Measurements from ENCODE around the gene ANAPC2. TPM values are rescaled to one million over a fixed set of nuclear protein-coding genes. Genes with fewer than 3 reads are reported as not detected.

Gene ANAPC2
- total RNA-seq, 1 experiment from 2014 or later, result 95.4 TPM

- Histone ChIP-seq H3K27ac (peak within 1 kb of the TSS; percentile 38), H3K9me3 (ENCODE audit: insufficient read depth, low read depth) (no peaks in the 10 kb centered on the region), H3K79me2 (ENCODE audit: low read depth) (peaks cover 7% of the 10 kb centered on the region; the same call in 1 of the 2 replicates), H3K4me2 (peak within 1 kb of the TSS; percentile 99), H4K20me1 (ENCODE audit: insufficient read depth) (no peaks in the 10 kb centered on the region; the same call in 1 of the 2 replicates), H2AFZ (peak within 1 kb of the TSS; percentile 75), H3K9me2 (ENCODE audit: insufficient read depth) (no peaks in the 10 kb centered on the region), H3K4me3 (peak within 1 kb of the TSS; percentile 90), H3K36me3 (ENCODE audit: low read depth) (no peaks in the 10 kb centered on the region), H3K4me1 (replicated peaks; ENCODE audit: insufficient read depth) (peaks cover 54% of the 10 kb centered on the region), H3F3A (ENCODE audit: insufficient read depth, low read depth) (peaks cover 66% of the 10 kb centered on the region), H3K27me3 (ENCODE audit: insufficient read depth, low read depth) (no peaks in the 10 kb centered on the region)
- TF ChIP-seq EZH2 (IDR thresholded peaks at IDR 0.05; ENCODE audit: low read depth) (no peak), CTCF (conservative IDR thresholded peaks at IDR 0.05) (no peak)
- no TSS peak for BruUV-seq (replicated peaks)
- DNase-seq, result no peak
- intact Hi-C loops (cut with micrococcal nuclease; ENCODE audit: unreplicated experiment), result loop anchor here (1.0 kb wide), 2 partner anchors 21 to 24 kb away; no protein-coding TSS in a partner anchor
- CTCF ChIA-PET, result interaction anchor here (0.6 kb wide), 1 partner anchor 27 kb away, joined by 3 read pairs; no protein-coding TSS in a partner anchor
- POLR2A ChIA-PET (ENCODE audit: unreplicated experiment), result interaction anchor here (0.6 to 1.8 kb wide), 8 partner anchors 18 to 93 kb away, joined by 3 to 18 read pairs (median 8); partner anchors contain the start of genes ANAPC2, SSNA1 and TUBB4B
Measured at GRCh38 chr9:137222190-137223077, 34.1 kb upstream of the ANAPC2 start, which contains the start of gene RNF208. TSS of gene RNF208 (minus strand) at chr9:137222240. CDS start at chr9:137221212, 1,028 bp downstream.

- peak overlapping the region; percentile 75 for H3K4me2 ChIP-seq
- no peak overlapping the region for H2AFZ ChIP-seq
- H3K4me1 ChIP-seq (replicated peaks; ENCODE audit: insufficient read depth), result peaks cover 54% of the 10 kb centered on the region
- no peaks in the 10 kb centered on the region for H3K9me3 ChIP-seq (ENCODE audit: insufficient read depth, low read depth)
- intact Hi-C loops (cut with micrococcal nuclease; ENCODE audit: unreplicated experiment), result loop anchor here (1.0 kb wide), 1 partner anchor 22 kb away; no protein-coding TSS in a partner anchor
- no peak for DNase-seq
- H3K27ac ChIP-seq, result no peak overlapping the region
- CTCF ChIA-PET, result interaction anchor here (0.6 kb wide), 1 partner anchor 553 kb away, joined by 3 read pairs; no protein-coding TSS in a partner anchor
- TF ChIP-seq EZH2 (IDR thresholded peaks at IDR 0.05; ENCODE audit: low read depth), result no peak
- no peak for TF ChIP-seq CTCF (conservative IDR thresholded peaks at IDR 0.05)
- H3K9me2 ChIP-seq (ENCODE audit: insufficient read depth), result no peaks in the 10 kb centered on the region
- no peaks in the 10 kb centered on the region; the same call in 1 of the 2 replicates for H4K20me1 ChIP-seq (ENCODE audit: insufficient read depth)
- H3K36me3 ChIP-seq (ENCODE audit: low read depth), result no peaks in the 10 kb centered on the region
- peaks cover 7% of the 10 kb centered on the region; the same call in 1 of the 2 replicates for H3K79me2 ChIP-seq (ENCODE audit: low read depth)
- BruUV-seq (replicated peaks), result no TSS peak
- POLR2A ChIA-PET (ENCODE audit: unreplicated experiment), result interaction anchor here (0.5 to 0.6 kb wide), 3 partner anchors 19 to 55 kb away, joined by 3 to 4 read pairs (median 3); no protein-coding TSS in a partner anchor
- peak overlapping the region; percentile 63 for H3K4me3 ChIP-seq
- H3F3A ChIP-seq (ENCODE audit: insufficient read depth, low read depth), result peaks cover 62% of the 10 kb centered on the region
- H3K27me3 ChIP-seq (ENCODE audit: insufficient read depth, low read depth), result no peaks in the 10 kb centered on the region
Measured at GRCh38 chr9:137221506-137222111, 33.2 kb upstream of the ANAPC2 start.

DNA sequence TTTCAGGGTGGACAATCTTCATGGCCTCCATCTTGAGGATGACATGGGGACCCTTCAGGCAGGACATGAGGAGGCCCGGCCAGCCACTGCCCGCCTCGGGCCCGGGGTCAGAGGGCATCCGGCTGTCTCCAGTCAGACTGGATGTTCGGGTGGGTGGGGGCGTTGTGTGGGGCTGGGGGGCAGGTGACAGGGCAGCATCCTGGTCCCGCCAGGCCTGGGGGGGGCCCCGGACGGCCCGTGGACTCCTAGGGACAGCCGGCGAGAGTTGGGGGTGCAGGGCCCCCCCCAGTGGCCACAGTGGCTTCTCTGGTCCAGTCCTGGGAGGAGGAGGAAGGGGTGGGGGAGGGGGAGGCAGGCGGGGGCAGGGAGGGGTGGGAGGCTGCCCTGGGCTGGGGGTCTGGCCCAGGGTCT, 32.7 kb upstream of the ANAPC2 start:
- POLR2A ChIA-PET (ENCODE audit: unreplicated experiment), result interaction anchor here (0.7 kb wide), 1 partner anchor 90 kb away, joined by 35 read pairs; no protein-coding TSS in a partner anchor
- Histone ChIP-seq H3K27ac (no peak overlapping the region), H3K4me2 (peak overlapping the region; percentile 75; the same call in 1 of the 2 replicates), H3K4me3 (no peak overlapping the region; the same call in 1 of the 2 replicates), H3K9me3 (ENCODE audit: insufficient read depth, low read depth) (no peaks in the 10 kb centered on the region), H3K27me3 (ENCODE audit: insufficient read depth, low read depth) (no peaks in the 10 kb centered on the region), H3K4me1 (replicated peaks; ENCODE audit: insufficient read depth) (peaks cover 50% of the 10 kb centered on the region), H3K36me3 (ENCODE audit: low read depth) (no peaks in the 10 kb centered on the region), H4K20me1 (ENCODE audit: insufficient read depth) (no peaks in the 10 kb centered on the region; the same call in 1 of the 2 replicates), H3K79me2 (ENCODE audit: low read depth) (peaks cover 7% of the 10 kb centered on the region; the same call in 1 of the 2 replicates), H2AFZ (no peak overlapping the region), H3F3A (ENCODE audit: insufficient read depth, low read depth) (peaks cover 57% of the 10 kb centered on the region), H3K9me2 (ENCODE audit: insufficient read depth) (no peaks in the 10 kb centered on the region)
- DNase-seq, result no peak
- no peak for TF ChIP-seq EZH2 (IDR thresholded peaks at IDR 0.05; ENCODE audit: low read depth)
- TF ChIP-seq CTCF (conservative IDR thresholded peaks at IDR 0.05), result no peak
- intact Hi-C loops (cut with micrococcal nuclease; ENCODE audit: unreplicated experiment), result no loop called here
- no TSS peak for BruUV-seq (replicated peaks)
- CTCF ChIA-PET, result interaction anchor here (0.6 kb wide), 1 partner anchor 552 kb away, joined by 3 read pairs; no protein-coding TSS in a partner anchor

Data from PC-9 (cell line).